Mucosa of stomach (tissue), 1 donor: ENCODE results near the gene ACBD6.

Source experiments
- H3K27me3 ChIP-seq: one replicate; pipeline ENCODE4 v1.7.0; 2013; ENCODE audit warnings: mild to moderate bottlenecking, low read length; ENCODE audit not compliant: control insufficient read depth, insufficient read depth
- H3K36me3 ChIP-seq: one replicate; pipeline ENCODE4 v1.7.0; 2013; ENCODE audit warnings: low read length; ENCODE audit not compliant: control insufficient read depth, insufficient read depth
- H3K4me1 ChIP-seq: one replicate; pipeline ENCODE4 v1.7.0; 2013; ENCODE audit warnings: mild to moderate bottlenecking, low read length; ENCODE audit not compliant: control insufficient read depth, insufficient read depth
- H3K4me3 ChIP-seq: one replicate; pipeline ENCODE4 v1.7.0; 2013; ENCODE audit warnings: low read length
- H3K9ac ChIP-seq: one replicate; pipeline ENCODE4 v1.7.0; 2013; ENCODE audit warnings: mild to moderate bottlenecking, low read length, moderate library complexity
- H3K9me3 ChIP-seq: one replicate; pipeline ENCODE4 v1.7.0; 2013; ENCODE audit warnings: mild to moderate bottlenecking, low read length, moderate library complexity; ENCODE audit not compliant: control insufficient read depth
- donor health status: Pancreatic carcinoma.

The ACBD6 gene

GRCh38 chr1:180239145-180240096 lies 263.0 kb downstream of the ACBD6 start:
- Histone ChIP-seq H3K4me3 (no peak overlapping the region), H3K9ac (no peak overlapping the region), H3K9me3 (no peaks in the 10 kb centered on the region), H3K4me1 (peaks cover 16% of the 10 kb centered on the region), H3K27me3 (peaks cover 69% of the 10 kb centered on the region), H3K36me3 (no peaks in the 10 kb centered on the region)

GRCh38 chr1:180238675-180239074 lies 263.7 kb downstream of the ACBD6 start:
- Histone ChIP-seq H3K4me3 (no peak overlapping the region), H3K36me3 (no peaks in the 10 kb centered on the region), H3K9me3 (no peaks in the 10 kb centered on the region), H3K27me3 (peaks cover 76% of the 10 kb centered on the region), H3K9ac (no peak overlapping the region), H3K4me1 (peaks cover 19% of the 10 kb centered on the region)
